ENCODE results near the gene KRT13.

The KRT13 gene

GRCh38 chr17:41529491-41529915 lies 24.1 kb upstream of the KRT13 start:
- H3K9me3 ChIP-seq (ENCODE audit: control insufficient read depth in 5 of 5, low read length in 5 of 5) = no peaks in the 10 kb centered on the region
- H3K27me3 ChIP-seq (ENCODE audit: control insufficient read depth in 5 of 5, insufficient read depth in 4 of 5, low read length in 5 of 5) = peaks cover 35 to 55% (median 47%) of the 10 kb centered on the region in 5 donors
- H3K9ac ChIP-seq (ENCODE audit: low read length in 5 of 5) = no peak overlapping the region
- H3K4me3 ChIP-seq (ENCODE audit: low read depth in 1 of 5, low read length in 5 of 5) = no peak overlapping the region
- no peaks in the 10 kb centered on the region for H3K36me3 ChIP-seq (ENCODE audit: control insufficient read depth in 5 of 5, insufficient read depth in 5 of 5, low read length in 5 of 5)
- H3K4me1 ChIP-seq (ENCODE audit: control insufficient read depth in 5 of 5, insufficient read depth in 5 of 5, low read length in 5 of 5) = peaks cover 0 to 14% (median 12%) of the 10 kb centered on the region in 5 donors
- H3K27ac ChIP-seq (ENCODE audit: low read depth, low read length) = no peak overlapping the region

DNA sequence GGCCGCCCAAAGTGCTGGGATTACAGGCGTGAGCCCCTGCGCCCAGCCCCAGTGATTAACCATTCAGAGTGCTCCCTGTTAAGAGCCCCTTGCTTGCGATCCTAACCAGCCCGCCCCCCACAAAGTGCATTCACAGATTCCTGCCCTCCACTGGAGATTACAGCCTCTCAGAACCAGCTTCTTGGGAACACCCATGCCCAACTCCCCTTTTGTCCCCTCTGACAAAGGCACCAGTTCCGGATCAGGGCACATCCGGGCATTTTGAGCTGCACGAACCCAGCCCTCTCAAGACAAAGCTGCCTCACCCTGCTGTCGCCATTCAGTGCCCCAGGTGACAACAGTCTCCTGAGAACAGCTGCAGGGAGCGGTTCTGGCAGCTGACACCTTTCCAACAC lies 23.5 kb upstream of the KRT13 start:
- Histone ChIP-seq H3K9me3 (ENCODE audit: control insufficient read depth in 5 of 5, low read length in 5 of 5) (no peaks in the 10 kb centered on the region), H3K9ac (ENCODE audit: low read length in 5 of 5) (no peak overlapping the region), H3K4me3 (ENCODE audit: low read depth in 1 of 5, low read length in 5 of 5) (no peak overlapping the region), H3K36me3 (ENCODE audit: control insufficient read depth in 5 of 5, insufficient read depth in 5 of 5, low read length in 5 of 5) (no peaks in the 10 kb centered on the region), H3K4me1 (ENCODE audit: control insufficient read depth in 5 of 5, insufficient read depth in 5 of 5, low read length in 5 of 5) (peaks cover 0 to 14% (median 12%) of the 10 kb centered on the region in 5 donors), H3K27ac (ENCODE audit: low read depth, low read length) (no peak overlapping the region), H3K27me3 (ENCODE audit: control insufficient read depth in 5 of 5, insufficient read depth in 4 of 5, low read length in 5 of 5) (peaks cover 35 to 55% (median 47%) of the 10 kb centered on the region in 5 donors)

DNA sequence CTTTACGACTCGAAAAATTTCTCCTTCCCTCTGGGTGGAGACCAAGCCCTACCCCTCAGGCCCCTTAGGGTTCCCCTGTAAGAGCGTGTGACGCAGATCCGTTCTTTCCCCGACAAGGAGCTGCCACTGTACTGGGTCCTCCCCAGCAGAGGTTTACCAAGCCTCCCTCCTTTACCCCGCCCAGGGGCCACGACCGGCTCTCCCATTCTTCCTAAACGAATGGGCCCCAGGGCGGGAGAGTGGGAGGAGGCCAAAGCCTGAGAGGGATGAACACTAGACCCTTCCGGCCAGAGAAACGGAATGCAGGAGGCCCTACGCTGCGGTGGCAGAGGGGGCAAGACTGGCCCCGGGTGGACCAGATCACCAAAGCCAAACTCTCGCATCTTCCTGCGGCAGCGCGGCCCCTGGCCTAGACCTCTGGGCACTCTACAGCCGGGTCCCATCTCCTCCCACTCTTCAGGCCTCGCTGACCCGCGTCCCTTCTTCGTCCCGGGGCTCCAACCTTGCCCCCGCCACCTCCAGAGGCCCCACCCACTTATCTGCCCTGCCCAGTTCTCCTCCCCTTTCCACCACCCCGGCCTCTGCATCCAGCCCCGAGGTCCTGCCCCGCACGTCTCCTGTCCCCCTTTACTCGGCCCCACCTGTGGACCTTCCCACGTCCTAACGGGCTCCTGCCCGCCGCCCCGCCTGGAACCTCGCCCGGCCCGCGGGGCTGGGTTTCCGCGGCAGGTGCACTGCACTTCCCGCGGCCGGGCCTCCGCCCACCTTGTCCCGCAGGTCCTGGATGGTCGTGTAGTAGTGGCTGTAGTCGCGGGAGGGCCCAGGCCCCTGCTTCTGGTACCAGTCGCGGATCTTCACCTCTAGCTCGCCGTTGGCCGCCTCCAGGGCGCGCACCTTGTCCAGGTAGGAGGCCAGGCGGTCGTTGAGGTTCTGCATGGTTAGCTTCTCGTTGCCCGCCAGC lies 21.9 kb upstream of the KRT13 start:
- Histone ChIP-seq H3K4me3 (ENCODE audit: low read depth in 1 of 5, low read length in 5 of 5) (peak overlapping the region in 2 of 5 donors; percentile 28 to 38), H3K27ac (ENCODE audit: low read depth, low read length) (no peak overlapping the region), H3K27me3 (ENCODE audit: control insufficient read depth in 5 of 5, insufficient read depth in 4 of 5, low read length in 5 of 5) (peaks cover 35 to 54% (median 47%) of the 10 kb centered on the region in 5 donors), H3K4me1 (ENCODE audit: control insufficient read depth in 5 of 5, insufficient read depth in 5 of 5, low read length in 5 of 5) (peaks cover 0 to 14% (median 12%) of the 10 kb centered on the region in 5 donors), H3K9me3 (ENCODE audit: control insufficient read depth in 5 of 5, low read length in 5 of 5) (no peaks in the 10 kb centered on the region), H3K9ac (ENCODE audit: low read length in 5 of 5) (no peak overlapping the region), H3K36me3 (ENCODE audit: control insufficient read depth in 5 of 5, insufficient read depth in 5 of 5, low read length in 5 of 5) (no peaks in the 10 kb centered on the region)

DNA sequence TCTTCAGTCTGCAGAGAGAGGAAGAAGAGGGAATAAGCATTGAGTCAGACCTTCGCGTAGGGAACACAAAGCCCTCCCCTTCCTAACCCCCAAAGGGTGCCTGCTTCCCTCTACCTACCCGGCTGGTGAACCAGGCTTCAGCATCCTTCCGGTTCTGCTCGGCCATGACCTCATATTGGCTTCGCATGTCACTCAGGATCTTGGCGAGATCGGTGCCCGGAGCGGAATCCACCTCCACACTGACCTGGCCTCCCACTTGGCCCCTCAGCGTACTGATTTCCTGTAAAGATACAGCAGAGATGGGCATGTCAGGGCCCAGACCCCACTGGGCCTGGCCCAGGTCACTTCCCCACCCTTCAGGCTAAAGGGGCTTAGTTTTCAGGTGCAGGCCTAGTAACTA lies 18.8 kb upstream of the KRT13 start:
- no peak overlapping the region for H3K27ac ChIP-seq (ENCODE audit: low read depth, low read length)
- no peaks in the 10 kb centered on the region for H3K9me3 ChIP-seq (ENCODE audit: control insufficient read depth in 5 of 5, low read length in 5 of 5)
- no peak overlapping the region for H3K9ac ChIP-seq (ENCODE audit: low read length in 5 of 5)

DNA sequence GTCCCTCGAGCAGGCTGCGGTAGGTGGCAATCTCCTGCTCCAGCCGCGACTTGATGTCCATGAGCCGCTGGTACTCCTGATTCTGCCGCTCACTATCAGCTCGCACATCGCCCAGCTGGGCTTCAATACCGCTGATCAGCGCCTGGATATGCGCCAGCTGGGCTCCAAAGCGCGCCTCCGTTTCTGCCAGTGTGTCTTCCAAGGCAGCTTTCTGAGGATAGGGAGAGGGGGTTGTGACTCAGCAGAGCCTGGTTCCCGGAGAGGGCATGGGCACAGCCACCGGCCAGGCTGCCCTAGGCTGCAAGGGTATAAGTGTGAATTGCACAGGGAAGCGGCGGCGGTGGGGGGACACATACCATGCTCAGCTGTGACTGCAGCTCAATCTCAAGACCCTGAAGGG lies 18.4 kb upstream of the KRT13 start:
- H3K4me3 ChIP-seq (ENCODE audit: low read depth in 1 of 5, low read length in 5 of 5) = no peak overlapping the region
- H3K36me3 ChIP-seq (ENCODE audit: control insufficient read depth in 5 of 5, insufficient read depth in 5 of 5, low read length in 5 of 5) = no peaks in the 10 kb centered on the region
- H3K9me3 ChIP-seq (ENCODE audit: control insufficient read depth in 5 of 5, low read length in 5 of 5) = no peaks in the 10 kb centered on the region
- no peak overlapping the region for H3K27ac ChIP-seq (ENCODE audit: low read depth, low read length)
- H3K4me1 ChIP-seq (ENCODE audit: control insufficient read depth in 5 of 5, insufficient read depth in 5 of 5, low read length in 5 of 5) = peaks cover 0 to 14% (median 12%) of the 10 kb centered on the region in 5 donors
- H3K27me3 ChIP-seq (ENCODE audit: control insufficient read depth in 5 of 5, insufficient read depth in 4 of 5, low read length in 5 of 5) = peaks cover 24 to 47% (median 28%) of the 10 kb centered on the region in 5 donors
- H3K9ac ChIP-seq (ENCODE audit: low read length in 5 of 5) = no peak overlapping the region

More for the DNA sequence above, 18.8 kb upstream of the KRT13 start:
- peaks cover 0 to 14% (median 12%) of the 10 kb centered on the region in 5 donors for H3K4me1 ChIP-seq (ENCODE audit: control insufficient read depth in 5 of 5, insufficient read depth in 5 of 5, low read length in 5 of 5)
- H3K36me3 ChIP-seq (ENCODE audit: control insufficient read depth in 5 of 5, insufficient read depth in 5 of 5, low read length in 5 of 5) = no peaks in the 10 kb centered on the region
- no peak overlapping the region for H3K4me3 ChIP-seq (ENCODE audit: low read depth in 1 of 5, low read length in 5 of 5)
- peaks cover 29 to 50% (median 33%) of the 10 kb centered on the region in 5 donors for H3K27me3 ChIP-seq (ENCODE audit: control insufficient read depth in 5 of 5, insufficient read depth in 4 of 5, low read length in 5 of 5)

GRCh38 chr17:41523225-41523593 lies 17.8 kb upstream of the KRT13 start:
- H3K4me1 ChIP-seq (ENCODE audit: control insufficient read depth in 5 of 5, insufficient read depth in 5 of 5, low read length in 5 of 5) = peaks cover 0 to 11% (median 9%) of the 10 kb centered on the region in 5 donors
- no peaks in the 10 kb centered on the region for H3K36me3 ChIP-seq (ENCODE audit: control insufficient read depth in 5 of 5, insufficient read depth in 5 of 5, low read length in 5 of 5)
- no peaks in the 10 kb centered on the region for H3K9me3 ChIP-seq (ENCODE audit: control insufficient read depth in 5 of 5, low read length in 5 of 5)
- peaks cover 19 to 43% (median 24%) of the 10 kb centered on the region in 5 donors for H3K27me3 ChIP-seq (ENCODE audit: control insufficient read depth in 5 of 5, insufficient read depth in 4 of 5, low read length in 5 of 5)
- H3K9ac ChIP-seq (ENCODE audit: low read length in 5 of 5) = no peak overlapping the region
- no peak overlapping the region for H3K27ac ChIP-seq (ENCODE audit: low read depth, low read length)
- no peak overlapping the region for H3K4me3 ChIP-seq (ENCODE audit: low read depth in 1 of 5, low read length in 5 of 5)

- H3K27me3 ChIP-seq (ENCODE audit: control insufficient read depth in 5 of 5, insufficient read depth in 4 of 5, low read length in 5 of 5) = peaks cover 13 to 36% (median 19%) of the 10 kb centered on the region in 5 donors
- peaks cover 0 to 4% (median 3%) of the 10 kb centered on the region in 5 donors for H3K4me1 ChIP-seq (ENCODE audit: control insufficient read depth in 5 of 5, insufficient read depth in 5 of 5, low read length in 5 of 5)
- no peak overlapping the region for H3K4me3 ChIP-seq (ENCODE audit: low read depth in 1 of 5, low read length in 5 of 5)
- H3K36me3 ChIP-seq (ENCODE audit: control insufficient read depth in 5 of 5, insufficient read depth in 5 of 5, low read length in 5 of 5) = no peaks in the 10 kb centered on the region
- no peak overlapping the region for H3K27ac ChIP-seq (ENCODE audit: low read depth, low read length)
- H3K9me3 ChIP-seq (ENCODE audit: control insufficient read depth in 5 of 5, low read length in 5 of 5) = no peaks in the 10 kb centered on the region
- no peak overlapping the region for H3K9ac ChIP-seq (ENCODE audit: low read length in 5 of 5)
Measured at GRCh38 chr17:41522301-41523224, 17.2 kb upstream of the KRT13 start.

DNA sequence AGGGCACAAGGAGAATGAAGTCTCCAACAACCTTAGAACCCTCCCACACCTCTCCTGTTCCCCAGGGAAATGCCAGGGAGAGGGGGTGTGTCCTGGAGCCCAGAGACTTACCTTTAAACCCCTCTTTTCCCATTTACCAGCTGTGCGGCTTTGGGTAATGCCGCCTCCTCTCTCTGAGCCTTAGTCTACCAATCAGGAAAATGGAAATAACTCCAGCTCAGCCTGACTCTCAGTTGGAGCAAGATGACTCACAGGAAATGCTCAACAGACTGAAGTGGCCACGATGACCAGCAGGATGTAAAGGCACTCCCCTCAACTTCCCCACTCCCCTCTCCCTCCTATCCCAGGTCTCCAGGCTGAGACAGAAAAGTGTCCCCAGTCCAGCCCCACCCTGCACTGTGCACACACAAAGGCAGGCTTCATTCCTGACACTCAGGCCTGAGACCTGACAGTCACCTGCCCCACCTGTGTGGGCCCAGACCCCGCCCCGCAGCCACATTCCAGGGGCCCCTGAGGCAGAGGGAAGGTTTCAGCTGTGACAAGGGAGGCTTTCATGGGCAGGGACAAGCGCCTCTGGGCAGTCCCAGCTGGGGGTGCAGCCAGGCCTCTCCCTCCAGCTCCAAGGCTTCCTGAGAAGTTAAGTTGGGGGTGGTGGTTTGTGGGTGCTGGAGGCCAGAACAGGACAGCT lies 16.3 kb upstream of the KRT13 start:
- Histone ChIP-seq H3K27me3 (ENCODE audit: control insufficient read depth in 5 of 5, insufficient read depth in 4 of 5, low read length in 5 of 5) (peaks cover 5 to 28% (median 11%) of the 10 kb centered on the region in 5 donors), H3K27ac (ENCODE audit: low read depth, low read length) (no peak overlapping the region), H3K36me3 (ENCODE audit: control insufficient read depth in 5 of 5, insufficient read depth in 5 of 5, low read length in 5 of 5) (no peaks in the 10 kb centered on the region), H3K4me3 (ENCODE audit: low read depth in 1 of 5, low read length in 5 of 5) (no peak overlapping the region), H3K9me3 (ENCODE audit: control insufficient read depth in 5 of 5, low read length in 5 of 5) (no peaks in the 10 kb centered on the region), H3K9ac (ENCODE audit: low read length in 5 of 5) (no peak overlapping the region), H3K4me1 (ENCODE audit: control insufficient read depth in 5 of 5, insufficient read depth in 5 of 5, low read length in 5 of 5) (no peaks in the 10 kb centered on the region)

DNA sequence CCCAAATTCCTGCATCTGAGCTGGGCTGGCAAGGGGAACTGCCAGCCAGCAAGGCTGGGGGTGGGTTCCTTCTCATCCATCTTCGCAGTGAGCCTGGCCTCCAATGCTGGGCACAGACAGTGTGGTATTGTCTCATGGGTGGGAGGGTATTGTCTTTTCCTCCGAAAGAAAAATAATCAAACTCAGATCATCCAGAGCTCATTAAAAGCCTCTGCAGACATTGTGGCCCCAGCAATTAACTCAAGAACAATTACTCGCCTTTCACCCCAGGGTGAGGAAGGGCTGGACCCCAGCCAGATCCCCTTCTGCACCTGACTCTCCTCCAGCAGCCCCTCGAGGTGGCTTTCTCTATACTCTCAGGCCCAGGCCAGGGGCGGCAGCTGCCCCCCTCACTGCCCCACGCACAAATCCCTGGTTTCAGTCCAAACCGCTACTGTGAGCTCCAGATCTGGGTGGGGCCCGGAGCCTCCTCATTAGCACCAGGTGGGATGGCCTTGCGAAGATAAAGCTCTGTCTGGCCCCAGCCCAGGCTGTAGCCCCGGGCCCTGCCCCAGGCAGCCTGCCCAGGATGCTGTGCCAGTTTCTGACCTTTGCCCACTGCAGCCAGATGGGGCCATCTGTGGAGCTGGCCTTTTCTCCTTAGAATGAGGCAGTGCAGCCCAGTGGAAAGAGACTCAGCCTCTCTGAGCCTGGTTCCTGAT lies 15.6 kb upstream of the KRT13 start:
- Histone ChIP-seq H3K27ac (ENCODE audit: low read depth, low read length) (no peak overlapping the region), H3K4me3 (ENCODE audit: low read depth in 1 of 5, low read length in 5 of 5) (no peak overlapping the region)

More for the DNA sequence above, 15.6 kb upstream of the KRT13 start:
- no peak overlapping the region for H3K9ac ChIP-seq (ENCODE audit: low read length in 5 of 5)
- no peaks in the 10 kb centered on the region for H3K9me3 ChIP-seq (ENCODE audit: control insufficient read depth in 5 of 5, low read length in 5 of 5)
- H3K27me3 ChIP-seq (ENCODE audit: control insufficient read depth in 5 of 5, insufficient read depth in 4 of 5, low read length in 5 of 5) = peaks cover 5 to 31% (median 15%) of the 10 kb centered on the region in 5 donors
- H3K36me3 ChIP-seq (ENCODE audit: control insufficient read depth in 5 of 5, insufficient read depth in 5 of 5, low read length in 5 of 5) = no peaks in the 10 kb centered on the region
- H3K4me1 ChIP-seq (ENCODE audit: control insufficient read depth in 5 of 5, insufficient read depth in 5 of 5, low read length in 5 of 5) = no peaks in the 10 kb centered on the region
